ENCODE data around the gene QSOX2.

DNA sequence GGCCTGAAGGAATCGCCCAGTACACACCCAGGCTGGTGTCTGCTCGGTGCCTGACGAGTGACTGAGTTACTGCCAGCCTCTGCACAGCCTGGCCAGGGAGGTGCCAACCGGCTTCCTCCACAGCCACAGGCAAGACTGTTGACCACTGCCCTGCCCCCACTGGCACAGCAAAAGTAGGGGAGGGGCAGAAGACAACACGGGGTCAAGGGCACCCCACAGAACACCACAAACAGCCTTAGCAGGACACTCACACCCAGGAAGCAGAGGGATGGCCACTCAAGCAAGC lies 40.0 kb downstream of the QSOX2 start:
- TF ChIP-seq, protein P1, sequence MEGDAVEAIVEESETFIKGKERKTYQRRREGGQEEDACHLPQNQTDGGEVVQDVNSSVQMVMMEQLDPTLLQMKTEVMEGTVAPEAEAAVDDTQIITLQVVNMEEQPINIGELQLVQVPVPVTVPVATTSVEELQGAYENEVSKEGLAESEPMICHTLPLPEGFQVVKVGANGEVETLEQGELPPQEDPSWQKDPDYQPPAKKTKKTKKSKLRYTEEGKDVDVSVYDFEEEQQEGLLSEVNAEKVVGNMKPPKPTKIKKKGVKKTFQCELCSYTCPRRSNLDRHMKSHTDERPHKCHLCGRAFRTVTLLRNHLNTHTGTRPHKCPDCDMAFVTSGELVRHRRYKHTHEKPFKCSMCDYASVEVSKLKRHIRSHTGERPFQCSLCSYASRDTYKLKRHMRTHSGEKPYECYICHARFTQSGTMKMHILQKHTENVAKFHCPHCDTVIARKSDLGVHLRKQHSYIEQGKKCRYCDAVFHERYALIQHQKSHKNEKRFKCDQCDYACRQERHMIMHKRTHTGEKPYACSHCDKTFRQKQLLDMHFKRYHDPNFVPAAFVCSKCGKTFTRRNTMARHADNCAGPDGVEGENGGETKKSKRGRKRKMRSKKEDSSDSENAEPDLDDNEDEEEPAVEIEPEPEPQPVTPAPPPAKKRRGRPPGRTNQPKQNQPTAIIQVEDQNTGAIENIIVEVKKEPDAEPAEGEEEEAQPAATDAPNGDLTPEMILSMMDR (IDR thresholded peaks at IDR 0.05) = no peak
- TF ChIP-seq POLR2AphosphoS5 (IDR thresholded peaks at IDR 0.05; ENCODE audit: low read depth, low read length) (no peak), SIN3A (IDR thresholded peaks at IDR 0.05; ENCODE audit: borderline replicate concordance, insufficient read depth, low read depth, low read length) (no peak)
- TF ChIP-seq, protein P2, sequence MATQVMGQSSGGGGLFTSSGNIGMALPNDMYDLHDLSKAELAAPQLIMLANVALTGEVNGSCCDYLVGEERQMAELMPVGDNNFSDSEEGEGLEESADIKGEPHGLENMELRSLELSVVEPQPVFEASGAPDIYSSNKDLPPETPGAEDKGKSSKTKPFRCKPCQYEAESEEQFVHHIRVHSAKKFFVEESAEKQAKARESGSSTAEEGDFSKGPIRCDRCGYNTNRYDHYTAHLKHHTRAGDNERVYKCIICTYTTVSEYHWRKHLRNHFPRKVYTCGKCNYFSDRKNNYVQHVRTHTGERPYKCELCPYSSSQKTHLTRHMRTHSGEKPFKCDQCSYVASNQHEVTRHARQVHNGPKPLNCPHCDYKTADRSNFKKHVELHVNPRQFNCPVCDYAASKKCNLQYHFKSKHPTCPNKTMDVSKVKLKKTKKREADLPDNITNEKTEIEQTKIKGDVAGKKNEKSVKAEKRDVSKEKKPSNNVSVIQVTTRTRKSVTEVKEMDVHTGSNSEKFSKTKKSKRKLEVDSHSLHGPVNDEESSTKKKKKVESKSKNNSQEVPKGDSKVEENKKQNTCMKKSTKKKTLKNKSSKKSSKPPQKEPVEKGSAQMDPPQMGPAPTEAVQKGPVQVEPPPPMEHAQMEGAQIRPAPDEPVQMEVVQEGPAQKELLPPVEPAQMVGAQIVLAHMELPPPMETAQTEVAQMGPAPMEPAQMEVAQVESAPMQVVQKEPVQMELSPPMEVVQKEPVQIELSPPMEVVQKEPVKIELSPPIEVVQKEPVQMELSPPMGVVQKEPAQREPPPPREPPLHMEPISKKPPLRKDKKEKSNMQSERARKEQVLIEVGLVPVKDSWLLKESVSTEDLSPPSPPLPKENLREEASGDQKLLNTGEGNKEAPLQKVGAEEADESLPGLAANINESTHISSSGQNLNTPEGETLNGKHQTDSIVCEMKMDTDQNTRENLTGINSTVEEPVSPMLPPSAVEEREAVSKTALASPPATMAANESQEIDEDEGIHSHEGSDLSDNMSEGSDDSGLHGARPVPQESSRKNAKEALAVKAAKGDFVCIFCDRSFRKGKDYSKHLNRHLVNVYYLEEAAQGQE (IDR thresholded peaks at IDR 0.05; ENCODE audit: insufficient read depth in 1 of 2, low read depth in 2 of 2, low read length in 1 of 2) = no peak

Data from Panc1 (cell line).